Mesenchymal stem cell (in vitro differentiated cells and primary cell): ENCODE data around the gene VEZT. TPM values are rescaled to one million over a fixed set of nuclear protein-coding genes. Genes with fewer than 3 reads are reported as not detected.
A peak's percentile ranks its signal among the peaks of the same experiment; 100 is the strongest.

ENCODE experiments used
- DNase-seq: peaks from one replicate; pipeline ENCODE4 v3.0.0-alpha.2; 2013
- H2AFZ ChIP-seq: one replicate; pipeline ENCODE4 v1.6.1; 2013; ENCODE audit warnings: low read depth, mild to moderate bottlenecking, control low read depth, inconsistent platforms, low read length, moderate library complexity
- H2AK5ac ChIP-seq: 2 replicates; pipeline ENCODE4 v1.6.1; 2013; ENCODE audit warnings: low read length, moderate library complexity, mild to moderate bottlenecking, inconsistent platforms; ENCODE audit not compliant: severe bottlenecking
- H2BK120ac ChIP-seq: one replicate; pipeline ENCODE4 v1.6.1; 2013; ENCODE audit warnings: low read depth, mild to moderate bottlenecking, inconsistent platforms, low read length, moderate library complexity
- H2BK12ac ChIP-seq, 2 experiments: one replicate each; pipeline ENCODE4 v1.6.1; 2013; ENCODE audit warnings: inconsistent platforms in 2 of 2, low read length in 2 of 2, mild to moderate bottlenecking in 2 of 2, moderate library complexity in 2 of 2, control low read depth in 1 of 2
- H2BK15ac ChIP-seq: one replicate; pipeline ENCODE4 v1.6.1; 2013; ENCODE audit warnings: mild to moderate bottlenecking, low read depth, inconsistent platforms; ENCODE audit not compliant: poor library complexity, severe bottlenecking
- H2BK5ac ChIP-seq: 2 replicates; pipeline ENCODE4 v1.6.1; 2013; ENCODE audit warnings: low read depth, mild to moderate bottlenecking, low read length, control low read depth, inconsistent platforms; ENCODE audit not compliant: poor library complexity, severe bottlenecking
- H3K14ac ChIP-seq, 2 experiments: one replicate each; pipeline ENCODE4 v1.6.1; 2013; ENCODE audit warnings: inconsistent platforms in 2 of 2, low read length in 2 of 2, control low read depth in 1 of 2, mild to moderate bottlenecking in 1 of 2, moderate library complexity in 1 of 2
- H3K18ac ChIP-seq, 2 experiments: one replicate each; pipeline ENCODE4 v1.6.1; 2013; ENCODE audit warnings: inconsistent platforms in 2 of 2, low read length in 2 of 2, control low read depth in 1 of 2, low read depth in 1 of 2, mild to moderate bottlenecking in 1 of 2
- H3K23ac ChIP-seq, 2 experiments: one replicate each; pipeline ENCODE4 v1.6.1; 2013; ENCODE audit warnings: inconsistent platforms in 2 of 2, low read length in 2 of 2, mild to moderate bottlenecking in 2 of 2, moderate library complexity in 2 of 2, control low read depth in 1 of 2
- H3K27ac ChIP-seq: 2 replicates; pipeline ENCODE4 v1.5.1; 2013; ENCODE audit warnings: mild to moderate bottlenecking, moderate library complexity, low read length, control low read depth, inconsistent platforms; ENCODE audit not compliant: poor library complexity, severe bottlenecking
- H3K27me3 ChIP-seq, 2 experiments: 2 replicates each; pipeline versions ENCODE4 v1.6.1 to v1.7.0; 2013; ENCODE audit warnings: low read length in 2 of 2, mild to moderate bottlenecking in 2 of 2, moderate library complexity in 2 of 2, control low read depth in 1 of 2, inconsistent platforms in 1 of 2; ENCODE audit not compliant: control insufficient read depth in 1 of 2, insufficient read depth in 1 of 2
- H3K36me3 ChIP-seq, 2 experiments: 2 replicates each; pipeline versions ENCODE4 v1.6.1 to v1.7.0; 2013; ENCODE audit warnings: low read length in 2 of 2, control low read depth in 1 of 2, inconsistent platforms in 1 of 2, low read depth in 1 of 2, mild to moderate bottlenecking in 1 of 2; ENCODE audit not compliant: insufficient read depth in 2 of 2, control insufficient read depth in 1 of 2
- H3K4ac ChIP-seq, 2 experiments: one replicate each; pipeline ENCODE4 v1.6.1; 2013; ENCODE audit warnings: inconsistent platforms in 2 of 2, low read length in 2 of 2, mild to moderate bottlenecking in 2 of 2, moderate library complexity in 2 of 2, control low read depth in 1 of 2, low read depth in 1 of 2
- H3K4me1 ChIP-seq: 2 replicates; pipeline ENCODE4 v1.6.1; 2013; ENCODE audit warnings: low read depth, low read length, control low read depth; ENCODE audit not compliant: control insufficient read depth, insufficient read depth
- H3K4me2 ChIP-seq: 2 replicates; pipeline ENCODE4 v1.6.1; 2013; ENCODE audit warnings: low read length, mild to moderate bottlenecking, inconsistent platforms; ENCODE audit not compliant: poor library complexity, severe bottlenecking
- H3K4me3 ChIP-seq, 2 experiments: 2 replicates each; pipeline versions ENCODE4 v1.5.1 to v1.7.0; 2013; ENCODE audit warnings: low read length in 2 of 2, mild to moderate bottlenecking in 2 of 2, control low read depth in 1 of 2, low read depth in 1 of 2; ENCODE audit not compliant: insufficient read depth in 1 of 2
- H3K79me1 ChIP-seq: replicated peaks from 2 replicates; pipeline ENCODE4 v1.6.1; 2013; ENCODE audit warnings: mild to moderate bottlenecking, control low read depth, low read length, inconsistent platforms; ENCODE audit not compliant: poor library complexity, severe bottlenecking
- H3K9ac ChIP-seq: 2 replicates; pipeline ENCODE4 v1.7.0; 2013; ENCODE audit warnings: mild to moderate bottlenecking, low read length, moderate library complexity
- H3K9me3 ChIP-seq: 2 replicates; pipeline ENCODE4 v1.7.0; 2013; ENCODE audit warnings: mild to moderate bottlenecking, low read length; ENCODE audit not compliant: control insufficient read depth
- H4K8ac ChIP-seq: one replicate; pipeline ENCODE4 v1.6.1; 2013; ENCODE audit warnings: inconsistent platforms, mild to moderate bottlenecking, low read length, moderate library complexity
- H4K91ac ChIP-seq: one replicate; pipeline ENCODE4 v1.6.1; 2013; ENCODE audit warnings: mild to moderate bottlenecking, low read length, inconsistent platforms
- WGBS: methylation state at CpG from one replicate; pipeline ENCODE4 v1.1.7; 2013; ENCODE audit warnings: mixed read lengths; 5-methylcytosine and 5-hydroxymethylcytosine counted together
- small RNA-seq: library from polyadenylated mRNA; stranded (forward); fragments of <200 nt; extraction: miRNeasy Mini kit (QIAGEN cat#:217004); gene quantifications from one replicate; pipeline ENCODE3, GENCODE V24; 2013; ENCODE audit warnings: low read depth

VEZT gene

DNA sequence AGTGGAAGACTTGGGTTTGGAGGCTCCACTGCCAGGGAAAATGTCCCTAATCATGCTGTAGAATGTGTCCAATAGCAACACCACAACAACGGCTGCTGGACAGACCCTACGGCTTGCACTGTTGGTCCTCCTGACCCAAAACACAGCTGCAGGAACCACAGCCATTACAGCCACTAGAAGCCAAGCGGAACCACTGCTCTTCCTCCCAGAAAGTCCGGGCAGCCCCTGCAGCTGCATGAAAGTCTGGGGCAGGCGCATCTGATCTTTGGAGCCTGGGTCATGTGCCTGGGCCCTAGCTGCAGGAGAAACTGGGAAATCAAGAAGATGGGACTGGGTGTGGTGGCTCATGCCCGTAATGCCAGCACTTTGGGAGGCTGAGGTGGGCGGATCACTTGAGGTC lies 131.7 kb downstream of the VEZT start:
- WGBS = 95% methylated on average over 7 of the region's 7 CpGs
- no peak overlapping the region for H4K8ac ChIP-seq

DNA sequence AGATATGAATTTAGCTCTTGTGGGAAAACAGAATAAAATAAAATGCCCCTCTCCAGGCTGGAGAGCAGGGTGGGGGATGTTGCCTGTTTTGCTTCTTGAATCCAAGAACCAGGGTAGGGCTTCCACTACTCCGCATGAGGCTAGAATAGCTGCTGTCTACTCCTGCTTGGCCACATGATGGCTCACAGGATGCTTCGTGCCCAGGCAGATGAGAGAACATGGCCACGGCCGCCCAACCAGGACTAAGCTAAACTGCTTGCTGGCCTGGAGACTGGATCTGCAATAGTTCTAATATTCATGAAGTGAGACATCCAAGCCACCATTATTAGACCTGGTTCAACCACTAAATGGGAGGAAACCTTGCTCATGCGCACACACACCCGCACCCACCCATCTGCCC lies 134.1 kb downstream of the VEZT start:
- no peak overlapping the region for H2AK5ac ChIP-seq
- DNase-seq = no peak
- H3K4me3 ChIP-seq = no peak overlapping the region
- no peak overlapping the region for H2BK120ac ChIP-seq
- H3K27ac ChIP-seq = no peak overlapping the region
- H4K8ac ChIP-seq = no peak overlapping the region
- H3K36me3 ChIP-seq = no peaks in the 10 kb centered on the region
- no peak overlapping the region for H3K23ac ChIP-seq
- H3K18ac ChIP-seq = no peak overlapping the region
- H3K27me3 ChIP-seq = no peaks in the 10 kb centered on the region
- H4K91ac ChIP-seq = no peak overlapping the region
- WGBS = 89% methylated on average over 6 of the region's 6 CpGs
- H2BK15ac ChIP-seq = no peak overlapping the region
- H3K79me1 ChIP-seq = no peaks in the 10 kb centered on the region
- H2BK12ac ChIP-seq = no peak overlapping the region
- H3K14ac ChIP-seq = no peak overlapping the region
- no peak overlapping the region for H3K4ac ChIP-seq
- no peak overlapping the region for H3K9ac ChIP-seq
- H3K4me1 ChIP-seq = no peaks in the 10 kb centered on the region
- H2AFZ ChIP-seq = no peak overlapping the region
- H2BK5ac ChIP-seq = no peak overlapping the region
- no peaks in the 10 kb centered on the region for H3K9me3 ChIP-seq
- H3K4me2 ChIP-seq = no peak overlapping the region

More for the DNA sequence above, 131.7 kb downstream of the VEZT start:
- no peak overlapping the region for H4K91ac ChIP-seq
- H3K36me3 ChIP-seq = no peaks in the 10 kb centered on the region
- H3K23ac ChIP-seq = no peak overlapping the region
- H3K4me3 ChIP-seq = no peak overlapping the region
- no peak overlapping the region for H3K14ac ChIP-seq
- no peaks in the 10 kb centered on the region for H3K27me3 ChIP-seq
- H3K4ac ChIP-seq = no peak overlapping the region
- no peak overlapping the region for H3K9ac ChIP-seq
- no peaks in the 10 kb centered on the region for H3K9me3 ChIP-seq
- no peak overlapping the region for H3K27ac ChIP-seq
- no peak overlapping the region for H3K18ac ChIP-seq
- DNase-seq = no peak
- no peaks in the 10 kb centered on the region for H3K79me1 ChIP-seq
- H2BK120ac ChIP-seq = no peak overlapping the region
- no peak overlapping the region for H2BK15ac ChIP-seq
- no peak overlapping the region for H2AFZ ChIP-seq
- no peaks in the 10 kb centered on the region for H3K4me1 ChIP-seq
- no peak overlapping the region for H3K4me2 ChIP-seq
- no peak overlapping the region for H2BK5ac ChIP-seq
- H2AK5ac ChIP-seq = no peak overlapping the region
- H2BK12ac ChIP-seq = no peak overlapping the region

Small RNAs within 50 kb of the gene (small RNA-seq; reads per million reads assigned to genes)
- gene MIR331 (265 reads per million, percentile 95 among the genes with 10 or more reads in this experiment), gene MIR3685 (not detected), gene RF00019 (not detected), gene RNU6-808P (not detected)
